Measurements from ENCODE around the gene RAB11FIP3. TPM values are rescaled to one million over a fixed set of nuclear protein-coding genes. Genes with fewer than 3 reads are reported as not detected.
"Not testable (repeated sequence)": the region's sequence is repeated elsewhere in the genome, so short reads cannot be mapped to it uniquely, and the experiment has no call there.

Gene RAB11FIP3
- total and polyA plus RNA-seq, 2 experiments from 2014 or later, result 1.2 to 27.8 TPM

DNA sequence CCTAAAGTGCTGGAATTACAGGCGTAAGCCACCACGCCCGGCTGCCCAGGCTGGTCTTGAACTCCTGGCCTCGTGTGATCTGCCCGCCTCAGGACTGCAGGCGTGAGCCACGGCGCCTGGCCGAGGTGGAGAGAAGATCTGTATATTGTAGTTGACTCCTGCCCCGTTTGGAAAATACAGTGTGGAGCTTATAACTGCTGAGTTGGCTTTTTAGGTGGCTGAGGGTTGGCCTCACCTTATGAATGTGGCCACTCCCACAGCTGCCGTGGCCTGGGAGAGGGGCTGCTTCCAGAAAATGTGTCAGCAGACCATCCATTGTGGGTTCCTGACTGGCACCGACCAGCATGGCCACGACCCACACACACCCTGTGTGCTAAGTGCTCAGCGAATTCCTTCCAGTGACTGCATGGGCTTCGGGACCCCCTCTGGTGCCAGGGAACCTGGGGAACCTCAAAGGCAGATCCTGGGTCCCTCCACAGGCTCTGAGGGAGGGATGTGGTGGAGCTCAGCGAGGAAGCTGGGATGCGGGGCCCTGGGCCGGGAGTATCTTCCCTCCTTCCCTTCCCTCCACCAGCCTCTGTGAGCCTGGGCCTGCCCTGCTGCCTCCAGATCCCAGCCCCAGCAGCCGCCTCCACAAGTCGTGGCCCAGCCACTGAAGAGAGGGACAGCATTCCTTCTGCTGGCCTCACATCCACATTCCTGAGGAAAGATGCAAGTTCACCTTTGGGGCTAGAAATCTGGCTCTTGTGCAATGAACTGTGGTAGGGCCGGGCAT is 10.9 kb upstream of the RAB11FIP3 start:
- H3K9me2 ChIP-seq (ENCODE audit: insufficient read depth), result no peaks in the 10 kb centered on the region
- in situ Hi-C loops (cut with MboI), result no loop called here
- H4K20me1 ChIP-seq (ENCODE audit: insufficient read depth), result no peaks in the 10 kb centered on the region
- no peak overlapping the region for H3K4me2 ChIP-seq (ENCODE audit: unreplicated experiment)
- TF ChIP-seq EZH2 (IDR thresholded peaks at IDR 0.05; ENCODE audit: insufficient read depth, poor library complexity, severe bottlenecking) (no peak), EZH2phosphoT487 (IDR thresholded peaks at IDR 0.05; ENCODE audit: insufficient read depth, low read depth) (no peak)
- H2AFZ ChIP-seq, result no peak overlapping the region
- no peaks in the 10 kb centered on the region for H3K4me1 ChIP-seq (ENCODE audit: insufficient read depth)
- no peaks in the 10 kb centered on the region for H3F3A ChIP-seq (ENCODE audit: insufficient read depth)
- no peaks in the 10 kb centered on the region for H3K9me3 ChIP-seq (ENCODE audit: low read depth)
- no peaks in the 10 kb centered on the region for H3K27me3 ChIP-seq (replicated peaks; ENCODE audit: insufficient read depth)
- no peak overlapping the region for H3K27ac ChIP-seq
- no peaks in the 10 kb centered on the region for H3K79me2 ChIP-seq (ENCODE audit: insufficient read depth)
- WGBS, 2 experiments (ENCODE audit: low coverage in 1 of 2, low lambda C conversion rate in 2 of 2, missing lambda C conversion rate in 2 of 2), result 81 to 86% methylated on average over 18 to 21 of the region's 21 CpGs
- H3K9ac ChIP-seq, result no peak overlapping the region
- no peaks in the 10 kb centered on the region for H3K36me3 ChIP-seq (ENCODE audit: low read depth)
- no peak overlapping the region for H3K4me3 ChIP-seq
- peak; percentile 30 for DNase-seq

DNA sequence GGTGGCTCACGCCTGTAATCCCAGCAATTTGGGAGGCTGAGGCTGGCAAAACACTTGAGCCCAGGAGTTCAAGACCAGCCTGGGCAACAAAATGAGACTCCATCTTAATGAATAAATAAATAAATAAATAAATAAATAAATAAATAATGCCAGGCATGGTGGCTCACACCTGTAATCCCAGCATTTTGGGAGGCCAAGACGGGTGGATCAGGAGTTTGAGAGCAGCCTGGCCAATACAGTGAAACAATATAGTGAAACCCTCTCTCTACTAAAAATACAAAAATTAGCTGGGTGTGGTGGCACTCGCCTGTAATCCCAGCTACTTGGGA is 10.3 kb upstream of the RAB11FIP3 start:
- H4K20me1 ChIP-seq (ENCODE audit: insufficient read depth); H3K4me2 ChIP-seq (ENCODE audit: unreplicated experiment); H3K79me2 ChIP-seq (ENCODE audit: insufficient read depth); H3K27me3 ChIP-seq (replicated peaks; ENCODE audit: insufficient read depth); H3K36me3 ChIP-seq (ENCODE audit: low read depth); H3K9me3 ChIP-seq (ENCODE audit: low read depth); DNase-seq; H3F3A ChIP-seq (ENCODE audit: insufficient read depth); H2AFZ ChIP-seq; in situ Hi-C loops (cut with MboI); H3K27ac ChIP-seq; H3K4me1 ChIP-seq (ENCODE audit: insufficient read depth); H3K9ac ChIP-seq; H3K9me2 ChIP-seq (ENCODE audit: insufficient read depth); H3K4me3 ChIP-seq: not testable (repeated sequence)
- WGBS, 2 experiments (ENCODE audit: low coverage in 1 of 2, low lambda C conversion rate in 2 of 2, missing lambda C conversion rate in 2 of 2), result 90 to 91% methylated on average over 3 of the region's 3 CpGs

DNA sequence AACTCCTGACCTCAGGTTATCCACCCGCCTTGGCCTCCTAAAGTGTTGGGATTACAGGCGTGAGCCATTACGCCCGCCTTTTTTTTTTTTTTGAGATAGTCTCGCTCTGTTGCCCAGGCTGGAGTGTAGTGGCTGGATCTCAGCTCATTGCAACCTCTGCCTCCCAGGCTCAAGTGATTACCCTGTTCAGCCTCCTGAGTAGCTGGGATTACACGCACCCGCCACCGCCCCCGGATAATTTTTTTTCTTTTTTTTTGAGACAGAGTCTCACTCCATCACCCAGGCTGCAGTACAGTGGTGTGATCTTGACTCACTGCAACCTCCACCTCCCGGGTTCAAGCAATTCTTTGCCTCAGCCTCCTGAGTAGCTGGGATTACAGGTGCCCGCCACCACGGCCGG is 3.3 kb upstream of the RAB11FIP3 start:
- H3K36me3 ChIP-seq (ENCODE audit: low read depth); H3K27ac ChIP-seq; H3K27me3 ChIP-seq (replicated peaks; ENCODE audit: insufficient read depth); H3K9me2 ChIP-seq (ENCODE audit: insufficient read depth); DNase-seq; H4K20me1 ChIP-seq (ENCODE audit: insufficient read depth); H3K4me2 ChIP-seq (ENCODE audit: unreplicated experiment); H2AFZ ChIP-seq; H3K9me3 ChIP-seq (ENCODE audit: low read depth); in situ Hi-C loops (cut with MboI); H3K4me3 ChIP-seq; H3K9ac ChIP-seq: not testable (repeated sequence)
- WGBS, 2 experiments (ENCODE audit: low coverage in 1 of 2, low lambda C conversion rate in 2 of 2, missing lambda C conversion rate in 2 of 2), result 96 to 98% methylated on average over 13 of the region's 13 CpGs
- Histone ChIP-seq H3K79me2 (ENCODE audit: insufficient read depth) (peaks cover 10% of the 10 kb centered on the region), H3F3A (ENCODE audit: insufficient read depth) (peaks cover 17% of the 10 kb centered on the region; the same call in 1 of the 2 replicates), H3K4me1 (ENCODE audit: insufficient read depth) (peaks cover 21% of the 10 kb centered on the region)

GRCh38 chr16:424033-424622 is 1.3 kb upstream of the RAB11FIP3 start:
- H2AFZ ChIP-seq, result peak overlapping the region; percentile 86
- no peaks in the 10 kb centered on the region for H3K9me3 ChIP-seq (ENCODE audit: low read depth)
- TF ChIP-seq EZH2phosphoT487 (IDR thresholded peaks at IDR 0.05; ENCODE audit: insufficient read depth, low read depth), result no peak
- TF ChIP-seq EZH2 (IDR thresholded peaks at IDR 0.05; ENCODE audit: insufficient read depth, poor library complexity, severe bottlenecking), result no peak
- DNase-seq, result peak; percentile 99
- peaks cover 17% of the 10 kb centered on the region; the same call in 1 of the 2 replicates for H3F3A ChIP-seq (ENCODE audit: insufficient read depth)
- WGBS, 2 experiments (ENCODE audit: low coverage in 1 of 2, low lambda C conversion rate in 2 of 2, missing lambda C conversion rate in 2 of 2), result 1 to 2% methylated on average over 20 of the region's 20 CpGs
- peak overlapping the region; percentile 77 for H3K4me3 ChIP-seq
- H3K4me1 ChIP-seq (ENCODE audit: insufficient read depth), result peaks cover 28% of the 10 kb centered on the region
- H3K79me2 ChIP-seq (ENCODE audit: insufficient read depth), result peaks cover 30% of the 10 kb centered on the region
- in situ Hi-C loops (cut with MboI), result no loop called here
- no peaks in the 10 kb centered on the region for H3K36me3 ChIP-seq (ENCODE audit: low read depth)
- H3K27ac ChIP-seq, result peak overlapping the region; percentile 93
- no peaks in the 10 kb centered on the region for H3K27me3 ChIP-seq (replicated peaks; ENCODE audit: insufficient read depth)
- H3K4me2 ChIP-seq (ENCODE audit: unreplicated experiment), result peak overlapping the region; percentile 91
- H3K9me2 ChIP-seq (ENCODE audit: insufficient read depth), result no peaks in the 10 kb centered on the region
- H4K20me1 ChIP-seq (ENCODE audit: insufficient read depth), result 0 out of 2 replicates have a peak, but pooled peaks cover 6% of the 10 kb centered on the region
- peak overlapping the region; percentile 82 for H3K9ac ChIP-seq

Measured in GM23248 (cell line).